Measurements from ENCODE around the gene STXBP5L. TPM values are rescaled to one million over a fixed set of nuclear protein-coding genes. Genes with fewer than 3 reads are reported as not detected.

STXBP5L gene
- polyA plus RNA-seq, 1 donor from 2014 or later, result 7.6 TPM

GRCh38 chr3:120903221-120903620 lies 4.8 kb upstream of the STXBP5L start:
- no peak overlapping the region for H3K4me2 ChIP-seq (ENCODE audit: low read length)
- H3K9me3 ChIP-seq (ENCODE audit: low read length), result no peaks in the 10 kb centered on the region
- H4K20me1 ChIP-seq (ENCODE audit: insufficient read depth), result no peaks in the 10 kb centered on the region
- no peaks in the 10 kb centered on the region for H3F3A ChIP-seq (ENCODE audit: insufficient read depth, low read length, poor library complexity, severe bottlenecking)
- no peak overlapping the region for H2AFZ ChIP-seq (ENCODE audit: low read depth, low read length)
- no peaks in the 10 kb centered on the region for H3K36me3 ChIP-seq (ENCODE audit: insufficient read depth, low read length)
- H3K9me2 ChIP-seq (ENCODE audit: insufficient read depth, low read length), result no peaks in the 10 kb centered on the region
- no peak overlapping the region for H3K9ac ChIP-seq (ENCODE audit: low read length)
- no peaks in the 10 kb centered on the region for H3K27me3 ChIP-seq (ENCODE audit: insufficient read depth, low read depth, low read length)
- no peaks in the 10 kb centered on the region for H3K79me2 ChIP-seq (replicated peaks; ENCODE audit: insufficient read depth, low read length)
- no peak overlapping the region for H3K27ac ChIP-seq (ENCODE audit: low read length)
- H3K4me3 ChIP-seq (ENCODE audit: low read length), result no peak overlapping the region
- TF ChIP-seq TAF1 (IDR thresholded peaks at IDR 0.05; ENCODE audit: low read depth), result no peak
- TF ChIP-seq POLR2AphosphoS5 (IDR thresholded peaks at IDR 0.05), result no peak
- no peak for TF ChIP-seq MXI1 (conservative IDR thresholded peaks at IDR 0.05; ENCODE audit: poor library complexity, severe bottlenecking)
- no peak for TF ChIP-seq EP300 (conservative IDR thresholded peaks at IDR 0.05; ENCODE audit: poor library complexity, severe bottlenecking)

GRCh38 chr3:120907659-120908029 lies 361 bp upstream of the STXBP5L start:
- Histone ChIP-seq H3K27me3 (ENCODE audit: insufficient read depth, low read depth, low read length) (no peaks in the 10 kb centered on the region), H3K4me2 (ENCODE audit: low read length) (peak overlapping the region; percentile 27), H3K27ac (ENCODE audit: low read length) (peak overlapping the region; percentile 74), H3F3A (ENCODE audit: insufficient read depth, low read length, poor library complexity, severe bottlenecking) (no peaks in the 10 kb centered on the region), H3K36me3 (ENCODE audit: insufficient read depth, low read length) (no peaks in the 10 kb centered on the region), H4K20me1 (ENCODE audit: insufficient read depth) (no peaks in the 10 kb centered on the region), H3K9me2 (ENCODE audit: insufficient read depth, low read length) (no peaks in the 10 kb centered on the region), H3K4me3 (ENCODE audit: low read length) (peak overlapping the region; percentile 81), H2AFZ (ENCODE audit: low read depth, low read length) (peak overlapping the region; percentile 5), H3K79me2 (replicated peaks; ENCODE audit: insufficient read depth, low read length) (peaks cover 4% of the 10 kb centered on the region), H3K9ac (ENCODE audit: low read length) (peak overlapping the region; percentile 79), H3K9me3 (ENCODE audit: low read length) (no peaks in the 10 kb centered on the region)
- TF ChIP-seq EZH2 (IDR thresholded peaks at IDR 0.05; ENCODE audit: borderline replicate concordance, insufficient read depth, low read length, poor library complexity, severe bottlenecking) (no peak), EP300 (conservative IDR thresholded peaks at IDR 0.05; ENCODE audit: poor library complexity, severe bottlenecking) (no peak), MXI1 (conservative IDR thresholded peaks at IDR 0.05; ENCODE audit: poor library complexity, severe bottlenecking) (no peak), REST (IDR thresholded peaks at IDR 0.05; ENCODE audit: borderline replicate concordance) (no peak), POLR2AphosphoS5 (IDR thresholded peaks at IDR 0.05) (no peak), CTCF (IDR thresholded peaks at IDR 0.05; ENCODE audit: poor library complexity, severe bottlenecking) (no peak), SMC3 (conservative IDR thresholded peaks at IDR 0.05; ENCODE audit: poor library complexity) (no peak), TAF1 (IDR thresholded peaks at IDR 0.05; ENCODE audit: low read depth) (no peak), RAD21 (conservative IDR thresholded peaks at IDR 0.05) (no peak)
